Measurements from ENCODE around the gene ATP1A4. TPM values are rescaled to one million over a fixed set of nuclear protein-coding genes. Genes with fewer than 3 reads are reported as not detected.

Gene ATP1A4
- total and polyA plus RNA-seq, 2 of the 13 experiments (the other 11 are each of a cell fraction or from before 2014, with no cell fraction given), result not detected

DNA sequence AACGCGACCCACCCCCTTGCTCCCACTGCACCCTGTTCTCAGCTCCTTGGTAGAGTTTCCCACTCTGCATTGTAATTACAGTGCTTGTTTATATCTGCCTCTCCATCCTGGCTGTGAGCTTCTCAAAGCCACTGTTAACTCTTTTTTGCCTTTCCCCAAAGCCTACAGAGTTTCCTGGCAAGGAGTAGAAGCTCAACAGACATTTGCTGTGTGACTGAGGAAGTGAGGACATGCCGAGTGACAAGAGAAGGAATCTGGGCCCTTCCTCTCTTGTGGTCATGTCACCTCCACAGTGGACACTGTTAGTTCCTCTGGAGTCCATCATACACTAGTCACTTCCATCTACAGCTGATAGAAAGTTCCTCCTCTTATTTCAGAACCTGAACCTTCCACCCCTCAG, 46.9 kb upstream of the ATP1A4 start:
- ChIA-PET CTCF (ENCODE audit: low intra/inter-chr PET ratio, low total read pairs) (no interaction called here), POLR2A (no interaction called here)
- H3K36me3 ChIP-seq (replicated peaks in 1 of 2; ENCODE audit: control insufficient read depth in 1 of 2, insufficient read depth in 2 of 2, low read length in 2 of 2), result no peaks in the 10 kb centered on the region; a peak in 1 of 5 replicates
- WGBS (ENCODE audit: low lambda C conversion rate), result 55% methylated on average over 3 of the region's 3 CpGs
- DNase-seq (ENCODE audit: low spot score) (no peak), ATAC-seq (no peak), FAIRE-seq (no peak)
- no peaks in the 10 kb centered on the region for H3K9me3 ChIP-seq (ENCODE audit: low read length)
- H2AFZ ChIP-seq (ENCODE audit: low read length), result peak overlapping the region; percentile 74
- intact Hi-C loops (cut with micrococcal nuclease; ENCODE audit: unreplicated experiment) (loop anchor here (5.0 kb wide), 1 partner anchor 273 kb away; no protein-coding TSS in a partner anchor), in situ Hi-C loops (cut with HindIII; ENCODE audit: extremely low pct_ligation_motif_present, low pct_unique_long_range_greater_than_20kb) (loop anchor here (10.0 kb wide), 1 partner anchor 110 kb away; no protein-coding TSS in a partner anchor)
- H3K4me1 ChIP-seq (ENCODE audit: insufficient read depth, low read length), result peaks cover 86% of the 10 kb centered on the region
- no peaks in the 10 kb centered on the region for H3K79me2 ChIP-seq (ENCODE audit: insufficient read depth, low read length)
- no peaks in the 10 kb centered on the region for H3K27me3 ChIP-seq (ENCODE audit: control insufficient read depth in 1 of 2, insufficient read depth in 2 of 2, low read length in 2 of 2)
- TF ChIP-seq ZNF160 (CRISPR knock-in tag; IDR thresholded peaks at IDR 0.05), result no peak
- TF ChIP-seq, protein P1, sequence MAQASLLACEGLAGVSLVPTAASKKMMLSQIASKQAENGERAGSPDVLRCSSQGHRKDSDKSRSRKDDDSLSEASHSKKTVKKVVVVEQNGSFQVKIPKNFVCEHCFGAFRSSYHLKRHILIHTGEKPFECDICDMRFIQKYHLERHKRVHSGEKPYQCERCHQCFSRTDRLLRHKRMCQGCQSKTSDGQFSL (CRISPR knock-in tag; IDR thresholded peaks at IDR 0.05), result no peak
- no peak for TF ChIP-seq ZNF713 (CRISPR knock-in tag; IDR thresholded peaks at IDR 0.05)
- no peak for TF ChIP-seq SAP130 (CRISPR knock-in tag; IDR thresholded peaks at IDR 0.05; ENCODE audit: low read depth)
- TF ChIP-seq KMT2B (CRISPR knock-in tag; IDR thresholded peaks at IDR 0.05), result no peak
- TF ChIP-seq, protein P2, sequence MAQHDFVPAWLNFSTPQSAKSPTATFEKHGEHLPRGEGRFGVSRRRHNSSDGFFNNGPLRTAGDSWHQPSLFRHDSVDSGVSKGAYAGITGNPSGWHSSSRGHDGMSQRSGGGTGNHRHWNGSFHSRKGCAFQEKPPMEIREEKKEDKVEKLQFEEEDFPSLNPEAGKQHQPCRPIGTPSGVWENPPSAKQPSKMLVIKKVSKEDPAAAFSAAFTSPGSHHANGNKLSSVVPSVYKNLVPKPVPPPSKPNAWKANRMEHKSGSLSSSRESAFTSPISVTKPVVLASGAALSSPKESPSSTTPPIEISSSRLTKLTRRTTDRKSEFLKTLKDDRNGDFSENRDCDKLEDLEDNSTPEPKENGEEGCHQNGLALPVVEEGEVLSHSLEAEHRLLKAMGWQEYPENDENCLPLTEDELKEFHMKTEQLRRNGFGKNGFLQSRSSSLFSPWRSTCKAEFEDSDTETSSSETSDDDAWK (CRISPR knock-in tag; IDR thresholded peaks at IDR 0.05), result no peak
- H3K9ac ChIP-seq (ENCODE audit: insufficient read depth, low read depth, low read length), result no peak overlapping the region; the same call in 1 of the 2 replicates
- no peaks in the 10 kb centered on the region for H4K20me1 ChIP-seq (ENCODE audit: insufficient read depth, low read length)
- no TSS peak for BruUV-seq (replicated peaks)
- H3K27ac ChIP-seq (ENCODE audit: extremely low read length, insufficient read depth, low read length), result no peak overlapping the region
- H3K4me3 ChIP-seq (replicated peaks in 1 of 3; ENCODE audit: insufficient read depth in 1 of 3, low read depth in 2 of 3, low read length in 3 of 3), result no peak overlapping the region
- H3K4me2 ChIP-seq (ENCODE audit: low read depth, low read length), result peak overlapping the region; percentile 4; the same call in 1 of the 2 replicates

DNA sequence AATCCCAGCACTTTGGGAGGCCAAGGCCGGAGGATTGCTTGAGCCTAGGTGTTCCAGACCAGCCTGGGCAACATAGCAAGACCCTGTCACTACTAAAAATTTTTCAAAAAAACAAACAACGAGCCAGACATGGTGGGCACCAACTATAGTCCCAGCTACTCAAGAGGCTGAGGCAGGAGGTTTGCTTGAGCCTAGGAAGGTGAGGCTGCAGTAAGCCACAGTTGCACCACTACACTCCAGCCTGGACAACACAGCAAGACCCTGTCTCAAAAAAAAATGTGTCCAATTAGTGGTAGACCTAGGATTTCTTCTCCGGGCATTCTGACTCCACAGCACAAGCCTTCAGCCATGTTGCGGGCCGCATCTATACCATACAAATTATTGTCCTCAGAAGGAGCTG, 46.2 kb upstream of the ATP1A4 start:
- no peak overlapping the region for H3K4me2 ChIP-seq (ENCODE audit: low read depth, low read length)
- CTCF ChIA-PET (ENCODE audit: low intra/inter-chr PET ratio, low total read pairs), result no interaction called here
- H3K9ac ChIP-seq (ENCODE audit: insufficient read depth, low read depth, low read length), result no peak overlapping the region
- no peak overlapping the region for H2AFZ ChIP-seq (ENCODE audit: low read length)
- in situ Hi-C loops (cut with HindIII; ENCODE audit: extremely low pct_ligation_motif_present, low pct_unique_long_range_greater_than_20kb), result loop anchor here (10.0 kb wide), 1 partner anchor 110 kb away; no protein-coding TSS in a partner anchor
- H3K9me3 ChIP-seq (ENCODE audit: low read length), result no peaks in the 10 kb centered on the region
- 93% methylated on average over 5 of the region's 5 CpGs for WGBS (ENCODE audit: low lambda C conversion rate)
- no peak for FAIRE-seq
- BruUV-seq (replicated peaks), result no TSS peak
- H3K27ac ChIP-seq (ENCODE audit: extremely low read length, insufficient read depth, low read length), result no peak overlapping the region
- H4K20me1 ChIP-seq (ENCODE audit: insufficient read depth, low read length), result no peaks in the 10 kb centered on the region
- H3K4me1 ChIP-seq (ENCODE audit: insufficient read depth, low read length), result peaks cover 86% of the 10 kb centered on the region
- POLR2A ChIA-PET, result no interaction called here
- no peaks in the 10 kb centered on the region; a peak in 1 of 5 replicates for H3K36me3 ChIP-seq (replicated peaks in 1 of 2; ENCODE audit: control insufficient read depth in 1 of 2, insufficient read depth in 2 of 2, low read length in 2 of 2)
- H3K4me3 ChIP-seq (replicated peaks in 1 of 3; ENCODE audit: insufficient read depth in 1 of 3, low read depth in 2 of 3, low read length in 3 of 3), result no peak overlapping the region
- intact Hi-C loops (cut with micrococcal nuclease; ENCODE audit: unreplicated experiment), result no loop called here
- H3K79me2 ChIP-seq (ENCODE audit: insufficient read depth, low read length), result no peaks in the 10 kb centered on the region
- DNase-seq (ENCODE audit: low spot score), result no peak
- no peaks in the 10 kb centered on the region for H3K27me3 ChIP-seq (ENCODE audit: control insufficient read depth in 1 of 2, insufficient read depth in 2 of 2, low read length in 2 of 2)
- ATAC-seq, result no peak
- TF ChIP-seq SIX4 (CRISPR knock-in tag; IDR thresholded peaks at IDR 0.05) (no peak), ZNF121 (CRISPR knock-in tag; IDR thresholded peaks at IDR 0.05) (peak; percentile 74), MEIS2 (CRISPR knock-in tag; IDR thresholded peaks at IDR 0.05) (no peak)
- TF ChIP-seq, protein P3, sequence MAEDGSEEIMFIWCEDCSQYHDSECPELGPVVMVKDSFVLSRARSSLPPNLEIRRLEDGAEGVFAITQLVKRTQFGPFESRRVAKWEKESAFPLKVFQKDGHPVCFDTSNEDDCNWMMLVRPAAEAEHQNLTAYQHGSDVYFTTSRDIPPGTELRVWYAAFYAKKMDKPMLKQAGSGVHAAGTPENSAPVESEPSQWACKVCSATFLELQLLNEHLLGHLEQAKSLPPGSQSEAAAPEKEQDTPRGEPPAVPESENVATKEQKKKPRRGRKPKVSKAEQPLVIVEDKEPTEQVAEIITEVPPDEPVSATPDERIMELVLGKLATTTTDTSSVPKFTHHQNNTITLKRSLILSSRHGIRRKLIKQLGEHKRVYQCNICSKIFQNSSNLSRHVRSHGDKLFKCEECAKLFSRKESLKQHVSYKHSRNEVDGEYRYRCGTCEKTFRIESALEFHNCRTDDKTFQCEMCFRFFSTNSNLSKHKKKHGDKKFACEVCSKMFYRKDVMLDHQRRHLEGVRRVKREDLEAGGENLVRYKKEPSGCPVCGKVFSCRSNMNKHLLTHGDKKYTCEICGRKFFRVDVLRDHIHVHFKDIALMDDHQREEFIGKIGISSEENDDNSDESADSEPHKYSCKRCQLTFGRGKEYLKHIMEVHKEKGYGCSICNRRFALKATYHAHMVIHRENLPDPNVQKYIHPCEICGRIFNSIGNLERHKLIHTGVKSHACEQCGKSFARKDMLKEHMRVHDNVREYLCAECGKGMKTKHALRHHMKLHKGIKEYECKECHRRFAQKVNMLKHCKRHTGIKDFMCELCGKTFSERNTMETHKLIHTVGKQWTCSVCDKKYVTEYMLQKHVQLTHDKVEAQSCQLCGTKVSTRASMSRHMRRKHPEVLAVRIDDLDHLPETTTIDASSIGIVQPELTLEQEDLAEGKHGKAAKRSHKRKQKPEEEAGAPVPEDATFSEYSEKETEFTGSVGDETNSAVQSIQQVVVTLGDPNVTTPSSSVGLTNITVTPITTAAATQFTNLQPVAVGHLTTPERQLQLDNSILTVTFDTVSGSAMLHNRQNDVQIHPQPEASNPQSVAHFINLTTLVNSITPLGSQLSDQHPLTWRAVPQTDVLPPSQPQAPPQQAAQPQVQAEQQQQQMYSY (CRISPR knock-in tag; IDR thresholded peaks at IDR 0.05), result no peak

Data from HepG2 (cell line).